HG03025 (cell line): ENCODE measurements around the gene ARRDC1.

Experiments
- ATAC-seq: cut with Tn5 transposase; IDR thresholded peaks from one replicate; pipeline ENCODE4 v1.9.1; 2021; ENCODE audit warnings: mild to moderate bottlenecking, moderate library complexity; ENCODE audit not compliant: unreplicated experiment, low FRiP score

The ARRDC1 gene

GRCh38 chr9:137632230-137633161 is 27.0 kb downstream of the ARRDC1 start:
- ATAC-seq: no peak

GRCh38 chr9:137634016-137634415 is 28.5 kb downstream of the ARRDC1 start:
- no peak for ATAC-seq

GRCh38 chr9:137638680-137639079 is 33.2 kb downstream of the ARRDC1 start:
- no peak for ATAC-seq

GRCh38 chr9:137639303-137640051 is 34.0 kb downstream of the ARRDC1 start:
- no peak for ATAC-seq

- no peak for ATAC-seq
These were observed 35.4 kb downstream of the ARRDC1 start for GRCh38 chr9:137640862-137641261.

- ATAC-seq: no peak
These were observed 36.7 kb downstream of the ARRDC1 start for GRCh38 chr9:137642118-137642601.

GRCh38 chr9:137642892-137643291 is 37.4 kb downstream of the ARRDC1 start:
- ATAC-seq: no peak

- ATAC-seq: no peak
These were observed 38.4 kb downstream of the ARRDC1 start for GRCh38 chr9:137643921-137644320.

GRCh38 chr9:137645211-137645610 is 39.7 kb downstream of the ARRDC1 start:
- ATAC-seq: no peak

- ATAC-seq: no peak
These were observed 40.9 kb downstream of the ARRDC1 start for GRCh38 chr9:137646341-137646740.

GRCh38 chr9:137647096-137647714 is 41.7 kb downstream of the ARRDC1 start:
- no peak for ATAC-seq

- no peak for ATAC-seq
These were observed 42.9 kb downstream of the ARRDC1 start for GRCh38 chr9:137648396-137648795.

GRCh38 chr9:137649553-137649952 is 44.1 kb downstream of the ARRDC1 start:
- no peak for ATAC-seq

- ATAC-seq: no peak
These were observed 44.8 kb downstream of the ARRDC1 start for GRCh38 chr9:137650259-137650658.

GRCh38 chr9:137650779-137651178 is 45.3 kb downstream of the ARRDC1 start:
- no peak for ATAC-seq

GRCh38 chr9:137656416-137656815 is 50.9 kb downstream of the ARRDC1 start:
- no peak for ATAC-seq

GRCh38 chr9:137657606-137658005 is 52.1 kb downstream of the ARRDC1 start:
- ATAC-seq: no peak

GRCh38 chr9:137658781-137659180 is 53.3 kb downstream of the ARRDC1 start:
- ATAC-seq: no peak

- no peak for ATAC-seq
These were observed 54.7 kb downstream of the ARRDC1 start for GRCh38 chr9:137660144-137660543.

- ATAC-seq: no peak
These were observed 58.1 kb downstream of the ARRDC1 start for GRCh38 chr9:137663584-137663983.

GRCh38 chr9:137664676-137665075 is 59.2 kb downstream of the ARRDC1 start:
- ATAC-seq: no peak
